Calu3 (cell line): Measurements from ENCODE around the gene XKR7. TPM values are rescaled to one million over a fixed set of nuclear protein-coding genes. Genes with fewer than 3 reads are reported as not detected.

ENCODE experiments used
- BruUV-seq: library from RNA; stranded (reverse); fragments of 400-500 nt; replicated peaks from 2 replicates; lab custom pipeline; 2021; lab: Mats Ljungman, UMichigan
- CTCF ChIA-PET: fragments of 300-600 bp; sonication (Branson Sonifier 250); formaldehyde crosslinking; loops from one replicate; lab custom pipeline; 2022; ENCODE audit warnings: antibody characterized with exemption; lab: Charles Lee
- DNase-seq: peaks from one replicate; pipeline ENCODE4 v3.0.0; 2022
- H3K27ac Mint-ChIP-seq: one replicate; pipeline ENCODE4 v1.8.0; 2022; ENCODE audit warnings: mixed read lengths; ENCODE audit not compliant: unreplicated experiment
- H3K27me3 Mint-ChIP-seq: one replicate; pipeline ENCODE4 v1.8.0; 2022; ENCODE audit warnings: mixed read lengths; ENCODE audit not compliant: unreplicated experiment
- H3K36me3 Mint-ChIP-seq: one replicate; pipeline ENCODE4 v1.8.0; 2022; ENCODE audit warnings: mild to moderate bottlenecking, moderate library complexity, mixed read lengths; ENCODE audit not compliant: insufficient read depth, unreplicated experiment
- H3K4me1 Mint-ChIP-seq: one replicate; pipeline ENCODE4 v1.8.0; 2022; ENCODE audit warnings: mild to moderate bottlenecking, low read depth, mixed read lengths; ENCODE audit not compliant: unreplicated experiment
- H3K4me3 Mint-ChIP-seq: one replicate; pipeline ENCODE4 v1.8.0; 2022; ENCODE audit warnings: mild to moderate bottlenecking, low read depth, moderate library complexity, mixed read lengths; ENCODE audit not compliant: unreplicated experiment
- H3K9me3 Mint-ChIP-seq: one replicate; pipeline ENCODE4 v1.8.0; 2022; ENCODE audit warnings: low read depth, mixed read lengths; ENCODE audit not compliant: unreplicated experiment
- CTCF ChIP-seq: fragments of 200-600 bp; IDR thresholded peaks from one replicate; pipeline ENCODE4 v1.8.0; 2022; ENCODE audit warnings: antibody characterized with exemption; ENCODE audit not compliant: unreplicated experiment
- intact Hi-C: fragments of 100-400 bp; cut with micrococcal nuclease; formaldehyde crosslinking; loops from one replicate; pipeline ENCODE4 v1.10.0; 2022; ENCODE audit not compliant: unreplicated experiment
- total RNA-seq: library from RNA; stranded (reverse); gene quantifications from 2 replicates; pipeline ENCODE4 v1.2.3, GENCODE V29; 2022

Gene XKR7
- total RNA-seq, 1 experiment from 2014 or later: not detected

- BruUV-seq: no TSS peak
- no peak for DNase-seq
- CTCF ChIA-PET: interaction anchor here (0.6 to 1.0 kb wide), 3 partner anchors 10 to 127 kb away, joined by 3 to 8 read pairs (median 5); no protein-coding TSS in a partner anchor
- H3K4me3 Mint-ChIP-seq: no peak overlapping the region
- no peak for TF ChIP-seq CTCF
- H3K4me1 Mint-ChIP-seq: no peaks in the 10 kb centered on the region
- intact Hi-C loops: no loop called here
- H3K27me3 Mint-ChIP-seq: peaks cover 32% of the 10 kb centered on the region
- H3K36me3 Mint-ChIP-seq: no peaks in the 10 kb centered on the region
- no peaks in the 10 kb centered on the region for H3K9me3 Mint-ChIP-seq
- H3K27ac Mint-ChIP-seq: no peak overlapping the region
Observed at GRCh38 chr20:31979713-31980426, 11.9 kb downstream of the XKR7 start.

- no peak for DNase-seq
- Mint-ChIP-seq H3K27ac (no peak overlapping the region), H3K9me3 (no peaks in the 10 kb centered on the region), H3K27me3 (peaks cover 14% of the 10 kb centered on the region), H3K4me1 (no peaks in the 10 kb centered on the region), H3K4me3 (no peak overlapping the region), H3K36me3 (no peaks in the 10 kb centered on the region)
- no TSS peak for BruUV-seq
- TF ChIP-seq CTCF: no peak
- intact Hi-C loops: no loop called here
- CTCF ChIA-PET: interaction anchor here (0.8 kb wide), 1 partner anchor 36 kb away, joined by 3 read pairs; no protein-coding TSS in a partner anchor
Observed at GRCh38 chr20:31981784-31982183, 13.8 kb downstream of the XKR7 start.

- Mint-ChIP-seq H3K9me3 (no peaks in the 10 kb centered on the region), H3K4me3 (no peak overlapping the region), H3K27me3 (no peaks in the 10 kb centered on the region), H3K27ac (no peak overlapping the region), H3K4me1 (no peaks in the 10 kb centered on the region), H3K36me3 (no peaks in the 10 kb centered on the region)
- CTCF ChIA-PET: interaction anchor here (0.6 kb wide), 1 partner anchor 29 kb away, joined by 3 read pairs; no protein-coding TSS in a partner anchor
- no peak for TF ChIP-seq CTCF
- no peak for DNase-seq
- no TSS peak for BruUV-seq
- intact Hi-C loops: no loop called here
Observed at GRCh38 chr20:31984981-31985471, 17.1 kb downstream of the XKR7 start.

- H3K36me3 Mint-ChIP-seq: no peaks in the 10 kb centered on the region
- H3K4me1 Mint-ChIP-seq: no peaks in the 10 kb centered on the region
- BruUV-seq: no TSS peak
- no peak for TF ChIP-seq CTCF
- no peak for DNase-seq
- H3K9me3 Mint-ChIP-seq: no peaks in the 10 kb centered on the region
- intact Hi-C loops: no loop called here
- H3K4me3 Mint-ChIP-seq: no peak overlapping the region
- CTCF ChIA-PET: interaction anchor here (1.2 to 1.7 kb wide), 2 partner anchors 15 to 30 kb away, joined by 3 to 6 read pairs; no protein-coding TSS in a partner anchor
- peaks cover 19% of the 10 kb centered on the region for H3K27me3 Mint-ChIP-seq
- H3K27ac Mint-ChIP-seq: no peak overlapping the region
Observed at GRCh38 chr20:31987744-31988143, 19.8 kb downstream of the XKR7 start.
